HG03575 (cell line): ENCODE measurements around the gene KITLG.

ENCODE experiments used
- ATAC-seq: cut with Tn5 transposase; IDR thresholded peaks from one replicate; pipeline ENCODE4 v1.9.1; 2021; ENCODE audit not compliant: unreplicated experiment, insufficient number of reproducible peaks, low FRiP score; ENCODE audit errors: extremely low read depth

Gene KITLG

DNA sequence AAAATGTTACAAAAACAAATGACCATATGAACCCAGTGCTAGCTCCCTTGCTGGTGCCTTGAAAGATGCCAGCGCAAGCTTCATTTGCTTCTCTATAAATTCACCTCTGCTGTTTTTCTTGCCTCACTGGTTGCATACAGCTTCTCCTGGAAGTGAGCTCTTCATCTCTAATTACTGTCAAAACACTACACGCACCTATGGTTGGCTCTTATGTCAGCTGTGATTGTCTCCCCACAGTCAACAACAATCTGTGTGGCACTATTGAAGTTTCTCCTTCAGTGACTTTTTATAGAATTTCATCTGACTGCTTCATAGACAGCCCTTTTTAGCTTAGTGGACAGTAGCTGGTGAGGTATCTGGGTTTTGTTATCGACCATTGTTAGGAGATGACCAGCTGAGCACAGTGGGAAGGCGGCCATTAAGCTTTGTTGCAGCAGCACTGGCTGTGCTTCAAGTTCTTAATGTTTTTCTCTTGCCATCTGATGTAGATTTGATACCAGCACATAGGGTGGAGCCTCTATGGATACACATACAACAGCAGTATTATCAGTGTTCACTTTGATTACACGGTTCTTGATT is 131.8 kb downstream of the KITLG start:
- ATAC-seq: no peak

DNA sequence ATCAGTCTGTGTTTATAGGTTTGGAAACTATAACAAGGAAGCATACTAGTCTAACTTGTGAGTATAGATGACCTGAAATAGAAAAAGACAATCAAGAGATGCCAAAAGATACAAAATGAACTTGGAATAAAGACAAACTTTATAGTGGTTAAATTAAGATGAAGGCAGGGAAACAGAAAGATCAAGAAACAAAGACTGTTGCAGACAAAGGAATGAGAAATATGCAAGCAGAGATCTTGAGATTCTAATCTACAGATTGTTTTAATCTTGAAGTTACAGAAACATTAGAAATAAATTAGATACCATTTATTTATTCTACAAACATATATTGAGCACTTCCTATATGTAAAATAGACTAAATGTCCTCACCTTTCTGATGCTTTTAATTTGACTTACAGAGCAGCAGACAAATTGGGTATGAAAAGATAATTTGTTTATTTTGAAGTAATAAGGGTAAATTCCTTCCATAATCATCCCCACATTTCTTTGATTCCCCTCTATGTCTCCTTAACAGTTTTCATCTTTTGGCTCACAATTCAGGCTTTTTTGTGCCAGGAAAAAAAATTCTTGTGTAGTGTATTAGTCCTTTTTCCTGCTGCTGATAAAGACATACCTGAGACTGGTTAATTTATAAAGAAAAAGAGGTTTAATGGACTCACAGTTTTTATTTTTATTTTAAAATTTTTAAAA is 134.4 kb downstream of the KITLG start:
- ATAC-seq: no peak

DNA sequence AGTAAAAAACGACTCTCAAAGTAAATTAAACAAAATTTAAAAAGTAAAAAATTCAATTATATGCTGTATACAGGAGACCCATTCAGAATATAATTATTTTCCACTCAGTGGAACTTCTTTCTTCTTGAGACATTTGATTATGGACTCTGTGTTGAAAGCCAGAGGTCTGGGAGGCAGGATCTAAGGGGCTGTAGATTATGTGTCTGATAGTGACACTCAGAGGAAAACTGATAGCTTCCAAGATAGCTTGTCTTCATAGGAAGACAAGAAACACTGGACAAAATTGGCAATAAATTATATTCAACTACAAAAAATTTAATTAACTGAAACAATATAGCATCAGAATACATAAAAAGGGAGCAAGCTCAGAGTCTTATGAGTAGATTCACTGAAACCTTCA is 135.8 kb downstream of the KITLG start:
- ATAC-seq: no peak
